H1 (cell line): ENCODE measurements around the gene DNAJB1. TPM values are rescaled to one million over a fixed set of nuclear protein-coding genes. Genes with fewer than 3 reads are reported as not detected.

ENCODE experiments used
- BACH1 ChIP-seq: IDR thresholded peaks from 2 replicates; pipeline ENCODE4 v1.6.1; 2012; ENCODE audit warnings: low read length, improper control_type of control experiment
- BRCA1 ChIP-seq: IDR thresholded peaks from 2 replicates; pipeline ENCODE4 v1.6.1; 2012; ENCODE audit warnings: low read depth, low read length, improper control_type of control experiment
- EGR1 ChIP-seq: IDR thresholded peaks from 2 replicates; pipeline ENCODE4 v1.6.1; 2011; ENCODE audit warnings: low read depth, low read length, borderline replicate concordance
- JUND ChIP-seq: IDR thresholded peaks from 2 replicates; pipeline ENCODE4 v1.6.1; 2011; ENCODE audit warnings: mild to moderate bottlenecking, improper control_type of control experiment, low read length
- MAX ChIP-seq: IDR thresholded peaks from 2 replicates; pipeline ENCODE4 v1.6.1; 2012; ENCODE audit warnings: inconsistent platforms
- SRF ChIP-seq: IDR thresholded peaks from 2 replicates; pipeline ENCODE4 v1.6.1; 2011; ENCODE audit warnings: mild to moderate bottlenecking, low read depth, low read length, moderate library complexity
- TAF7 ChIP-seq: optimal IDR thresholded peaks from 2 replicates; pipeline ENCODE3; 2011; ENCODE audit warnings: low read depth, mild to moderate bottlenecking, inconsistent platforms, low read length, moderate library complexity, borderline replicate concordance
- USF2 ChIP-seq: IDR thresholded peaks from 2 replicates; pipeline ENCODE4 v1.6.1; 2011; ENCODE audit warnings: low read length, improper control_type of control experiment
- polyA plus RNA-seq, 7 experiments: library from polyadenylated mRNA; depleted of rRNA in 3 of 7; stranded (reverse) in 5 of 7; unstranded in 2 of 7; fragments of >200 nt in 5 of 7; fragments of 200-250 nt in 2 of 7; gene quantifications; 1 replicate in 5 of 7; 2 replicates in 1 of 7; 4 replicates in 1 of 7; pipeline versions ENCODE4 v1.2.1 to v1.2.3, GENCODE V29; 2011 to 2013; ENCODE audit warnings: missing spikeins in 2 of 7, mixed read lengths in 2 of 7
- total RNA-seq: library from RNA; stranded (reverse); fragmentation: NEBNext Ultra II Directional; extraction: Animal tissue kit (Norgen Biotek cat#: 25700); gene quantifications from 2 replicates; pipeline ENCODE4 v1.2.1, GENCODE V29; 2021

DNAJB1 gene
- total and polyA plus RNA-seq, 2 of the 8 experiments (the other 6 are each of a cell fraction or from before 2014, with no cell fraction given): 62.9 to 64.3 TPM

- no peak for TF ChIP-seq BACH1
- no peak for TF ChIP-seq SRF
- TF ChIP-seq JUND: no peak
- no peak for TF ChIP-seq TAF7
- no peak for TF ChIP-seq EGR1
- no peak for TF ChIP-seq USF2
- no peak for TF ChIP-seq MAX
- no peak for TF ChIP-seq BRCA1
Observed at GRCh38 chr19:14516746-14517438, 1.3 kb downstream of the DNAJB1 start (continued).
